ENCODE results near the gene PKHD1.

PKHD1 gene

DNA sequence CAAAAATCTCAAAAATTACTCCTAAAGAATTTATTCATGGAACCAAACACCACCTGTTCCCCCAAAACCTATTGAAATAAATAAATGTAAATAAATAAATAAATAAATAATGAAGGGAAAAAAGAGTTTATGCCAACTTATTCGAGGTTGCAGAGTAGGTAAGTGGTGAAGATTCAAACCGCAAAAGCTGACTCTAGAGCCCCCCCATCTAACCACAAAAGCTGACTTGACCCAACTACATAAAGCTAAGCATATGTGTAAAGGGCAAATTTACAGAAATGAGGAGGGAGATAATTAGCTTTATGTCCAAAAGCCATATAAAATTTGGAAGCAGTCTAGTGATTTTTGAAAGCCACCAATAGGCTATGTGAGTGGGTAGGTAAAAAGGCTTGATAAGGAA is 486.9 kb downstream of the PKHD1 start:
- DNase-seq: no peak

DNA sequence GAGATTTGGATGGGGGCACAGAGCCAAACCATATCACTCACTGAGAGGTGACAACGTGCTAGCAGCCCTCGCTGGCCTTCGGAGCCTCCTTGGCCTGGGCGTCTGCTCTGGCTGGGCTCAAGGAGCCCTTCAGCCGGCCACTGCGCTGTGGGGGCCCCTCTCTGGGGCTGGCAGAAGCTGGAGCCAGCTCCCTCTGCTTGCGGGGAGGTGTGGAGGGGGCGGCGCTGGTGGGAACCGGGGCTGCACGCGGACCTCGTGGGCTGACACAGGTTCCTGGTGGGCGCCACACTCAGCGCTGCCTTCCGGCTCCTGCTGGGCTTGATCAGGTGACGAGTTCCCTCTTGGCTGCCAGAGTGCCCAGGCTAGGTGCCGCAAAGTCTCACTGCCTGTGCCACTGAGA is 489.2 kb downstream of the PKHD1 start:
- DNase-seq: no peak

DNA sequence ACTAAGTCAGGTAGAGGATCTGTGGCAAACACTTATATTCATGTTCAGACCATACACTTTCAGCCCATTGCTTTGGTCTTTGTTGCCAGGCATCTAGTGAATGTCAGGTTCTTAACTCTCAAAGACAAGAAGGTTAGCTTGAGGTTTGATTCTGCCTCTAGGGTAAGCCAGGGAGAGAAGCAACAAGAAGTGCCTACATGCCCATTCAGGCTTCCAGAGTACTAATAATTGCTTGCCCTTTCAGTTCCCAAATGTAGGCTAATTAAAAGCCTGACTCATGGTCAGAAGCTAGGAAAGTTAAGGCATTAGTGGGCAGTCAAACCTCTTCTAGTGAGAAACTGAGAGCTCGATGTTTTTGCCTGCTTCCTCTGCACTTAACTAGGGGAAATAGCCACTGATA is 492.4 kb downstream of the PKHD1 start:
- no peak for DNase-seq

DNA sequence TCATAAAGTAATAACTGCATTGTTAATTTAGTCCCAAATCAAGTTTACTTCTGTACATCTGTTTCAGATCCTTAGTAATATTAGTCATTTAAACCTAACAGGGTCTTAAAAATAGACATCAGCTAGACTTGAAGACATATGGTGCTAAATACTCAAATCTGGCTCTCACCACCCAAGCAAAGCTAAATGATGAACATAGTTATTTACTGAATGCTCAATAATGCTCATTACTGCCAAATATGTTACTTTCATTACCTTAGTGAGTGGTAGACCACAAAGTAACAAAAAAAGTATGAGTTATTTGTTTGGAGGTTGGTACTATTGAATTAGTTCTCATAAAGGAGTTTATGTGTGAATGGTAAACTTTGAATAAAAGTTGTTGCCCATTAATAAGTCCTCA is 502.1 kb downstream of the PKHD1 start:
- DNase-seq: no peak

DNA sequence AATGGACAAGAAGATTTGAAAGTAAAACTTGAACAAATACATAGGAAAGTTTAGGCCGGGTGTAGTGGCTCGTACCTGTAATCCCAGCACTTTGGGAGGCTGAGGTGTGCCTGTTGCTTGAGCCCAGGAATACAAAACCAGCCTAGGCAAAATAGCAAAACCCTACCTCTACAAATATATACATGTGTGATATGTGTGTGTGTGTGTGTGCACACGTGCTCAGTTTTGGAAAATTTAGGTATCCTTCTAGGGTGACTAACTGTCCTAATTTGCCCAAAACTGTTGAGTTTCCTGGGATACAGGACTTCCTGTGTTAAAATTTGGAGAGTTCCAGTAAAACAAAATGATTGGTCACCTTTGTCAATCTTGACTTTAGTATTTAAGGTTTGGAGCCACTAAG is 503.2 kb downstream of the PKHD1 start:
- DNase-seq: no peak

DNA sequence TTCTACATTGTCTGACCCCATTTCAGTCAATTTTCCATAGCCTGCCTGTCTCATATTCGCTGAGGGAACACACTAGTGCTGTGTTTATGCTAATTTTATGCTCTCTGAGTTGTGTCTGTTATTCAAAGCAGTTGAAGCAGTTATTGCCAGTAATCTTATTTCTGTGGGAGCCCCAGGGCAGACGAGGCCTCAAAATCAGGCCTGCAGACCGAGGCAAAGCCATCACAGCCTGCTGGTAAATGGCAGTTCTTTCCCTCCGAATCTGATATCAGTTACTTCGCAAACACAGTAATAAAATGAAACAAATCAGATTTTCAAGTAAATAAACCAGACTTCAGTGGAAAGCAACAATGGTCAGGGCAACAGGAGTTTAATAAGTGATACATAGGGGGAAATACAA is 508.4 kb downstream of the PKHD1 start:
- no peak for DNase-seq

DNA sequence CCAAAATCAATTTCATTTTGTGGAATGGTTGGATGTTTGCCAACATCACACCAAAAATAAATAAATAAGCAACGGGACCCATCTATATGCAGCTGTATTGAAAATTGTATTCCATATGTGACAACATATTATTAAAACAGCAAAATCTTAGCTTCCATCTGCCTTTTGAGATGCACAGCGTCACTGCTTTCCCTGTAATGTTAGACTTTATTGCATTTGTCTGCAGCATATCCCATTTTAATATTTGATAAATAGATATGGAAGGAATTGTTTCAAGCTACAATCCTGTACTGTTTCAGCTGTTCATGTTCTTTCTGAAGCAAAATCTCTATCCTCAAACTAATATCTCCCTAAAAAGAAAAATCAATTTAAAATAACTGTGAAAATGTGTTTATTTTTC is 509.1 kb downstream of the PKHD1 start:
- DNase-seq: no peak

DNA sequence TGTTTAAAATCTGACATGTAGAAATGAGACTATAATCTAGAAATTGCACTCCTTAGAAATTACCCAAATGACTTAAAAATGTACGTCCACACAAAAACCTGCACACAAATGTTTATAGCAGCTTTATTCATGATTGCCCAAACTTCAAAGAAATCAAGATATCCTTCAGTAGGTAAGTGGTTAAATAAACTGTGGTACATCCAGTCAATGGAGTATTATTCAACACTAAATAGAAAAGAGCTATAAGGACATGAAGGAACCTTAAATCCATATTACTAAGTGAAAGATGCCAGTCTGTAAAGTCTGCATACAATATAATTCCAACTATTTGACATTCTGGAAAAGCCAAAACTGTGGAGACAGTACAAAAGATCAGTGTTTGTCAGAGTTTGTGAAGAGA is 513.4 kb downstream of the PKHD1 start:
- no peak for DNase-seq

DNA sequence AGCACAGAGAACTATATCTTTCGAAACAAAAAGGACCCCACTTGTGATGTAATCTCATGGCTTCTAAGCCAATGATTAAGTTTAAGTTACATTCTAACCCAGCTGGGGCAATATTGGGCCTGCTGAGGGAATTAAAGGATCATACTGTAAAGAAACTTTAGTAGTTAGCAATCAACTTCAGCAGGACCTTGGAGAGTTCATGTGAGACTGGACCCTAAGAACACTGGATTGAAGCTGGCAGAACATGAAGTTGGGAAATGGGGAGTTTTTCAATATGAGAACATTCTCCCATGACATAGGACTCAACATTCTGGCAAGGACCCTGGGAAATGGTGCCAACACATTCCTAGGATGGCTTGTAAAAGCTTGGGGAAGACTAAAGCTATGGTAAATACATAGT is 516.2 kb downstream of the PKHD1 start:
- no peak for DNase-seq

DNA sequence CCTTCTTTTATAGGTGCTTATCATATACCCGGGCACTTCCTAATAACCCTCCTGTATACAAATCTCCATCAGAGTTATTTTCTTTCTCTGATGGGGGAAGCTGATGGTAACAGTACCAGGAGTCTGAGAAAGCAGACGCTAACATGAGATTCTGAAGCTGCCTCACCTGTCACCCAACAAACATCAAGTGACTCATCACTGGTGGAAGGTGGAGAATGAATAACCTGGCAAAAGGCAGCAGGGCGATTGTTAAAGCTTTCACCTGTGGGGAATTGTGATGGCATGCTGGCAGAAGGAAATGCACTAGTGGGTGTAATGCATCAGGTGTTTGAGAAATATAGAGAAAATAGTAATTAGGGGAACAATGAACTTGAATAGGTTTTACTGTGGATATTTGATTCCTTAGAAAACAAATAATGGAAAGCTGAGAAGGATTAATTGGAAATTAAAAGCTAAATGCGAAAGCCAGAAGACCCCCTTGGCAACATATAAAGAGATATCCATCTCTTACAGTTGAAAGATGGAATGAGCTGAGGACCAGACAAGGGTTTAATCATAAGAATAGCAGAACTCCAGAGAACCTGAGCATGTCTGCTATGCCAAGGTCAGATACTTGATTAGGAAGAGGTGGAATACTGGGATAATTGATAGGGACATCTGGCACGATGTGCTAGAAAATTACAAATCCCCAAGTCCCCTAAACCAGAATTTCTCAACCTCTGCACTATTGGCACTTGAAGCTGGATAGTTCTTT is 517.1 kb downstream of the PKHD1 start:
- DNase-seq: no peak

DNA sequence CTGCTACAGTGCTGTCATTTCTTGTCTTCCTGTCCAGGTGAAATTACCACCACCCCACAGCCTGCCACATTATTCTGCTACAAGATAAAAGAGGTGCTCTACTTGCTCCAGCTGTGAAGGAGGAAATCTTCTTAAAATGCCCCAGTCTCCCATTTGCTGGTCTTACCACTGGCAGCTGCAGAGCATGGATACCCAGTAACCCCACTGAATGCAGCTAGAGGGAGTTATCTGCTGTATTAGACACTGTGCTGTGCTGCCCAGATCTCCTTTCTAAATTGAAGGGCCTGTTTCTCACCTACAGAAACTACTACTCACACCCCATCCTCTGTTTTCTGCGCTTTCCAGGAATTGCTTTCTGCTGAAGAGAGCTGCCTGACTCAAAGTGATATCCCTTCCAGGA is 517.8 kb downstream of the PKHD1 start:
- DNase-seq: no peak

DNA sequence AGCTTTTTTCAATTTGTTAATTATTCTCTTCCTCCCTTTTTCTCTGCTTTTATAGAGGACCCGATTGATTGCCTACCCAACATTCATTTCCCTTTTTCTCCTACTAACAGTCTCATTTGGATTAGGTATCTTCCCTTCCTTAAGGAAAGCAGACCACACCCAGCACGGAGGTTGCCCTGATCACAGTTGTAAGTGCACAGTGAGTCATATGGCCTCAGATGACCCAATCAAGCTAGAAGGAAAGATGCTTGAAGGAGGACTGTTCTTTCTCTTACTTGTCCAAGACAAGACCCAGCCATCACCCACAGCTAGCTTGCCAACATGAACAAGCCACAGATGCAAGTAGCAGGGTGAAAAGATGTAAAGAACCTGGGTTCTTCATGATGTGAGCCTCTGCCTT is 518.6 kb downstream of the PKHD1 start:
- DNase-seq: no peak

DNA sequence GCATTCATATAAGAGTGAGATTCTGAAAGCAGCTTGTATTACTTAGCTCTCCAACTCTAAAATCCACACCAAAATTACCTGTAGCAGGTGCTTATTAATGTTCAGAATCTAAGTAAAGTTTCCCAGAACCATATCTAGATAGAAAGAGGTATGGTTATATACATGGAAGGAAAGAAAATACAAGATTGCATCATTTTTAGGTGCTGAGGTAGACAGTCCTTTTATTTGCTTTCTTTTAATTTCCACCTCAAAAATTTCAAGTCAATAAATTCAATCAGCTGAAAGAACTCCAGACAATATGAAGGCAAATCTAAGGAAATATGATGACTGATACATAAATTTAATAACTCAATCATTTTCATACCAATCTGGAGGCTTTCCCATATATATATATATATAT is 521.9 kb downstream of the PKHD1 start:
- no peak for DNase-seq
